Activated T-cell treated with anti-CD3 and anti-CD28 coated beads, Interleukin-2, amount 50 U/mL, for 24 hours (primary cell): ENCODE data around the gene MBD3L2.
A peak's percentile ranks its signal among the peaks of the same experiment; 100 is the strongest.
"Not testable (repeated sequence)": the region's sequence is repeated elsewhere in the genome, so short reads cannot be mapped to it uniquely, and the experiment has no call there.

ENCODE experiments used
- DNase-seq: peaks from one replicate; pipeline ENCODE4 v3.0.0-alpha.2; 2020
- H3K27ac Mint-ChIP-seq: 2 replicates; pipeline ENCODE4 v1.8.0; 2020; ENCODE audit warnings: mild to moderate bottlenecking, mixed read lengths
- H3K27me3 Mint-ChIP-seq: 2 replicates; pipeline ENCODE4 v1.8.0; 2020; ENCODE audit warnings: mixed read lengths
- H3K36me3 Mint-ChIP-seq: 2 replicates; pipeline ENCODE4 v1.8.0; 2020; ENCODE audit warnings: low read depth, mixed read lengths
- H3K4me1 Mint-ChIP-seq: 2 replicates; pipeline ENCODE4 v1.8.0; 2020; ENCODE audit warnings: low read depth, mixed read lengths
- H3K4me3 Mint-ChIP-seq: 2 replicates; pipeline ENCODE4 v1.8.0; 2020; ENCODE audit warnings: mild to moderate bottlenecking, moderate library complexity, mixed read lengths
- H3K9me3 Mint-ChIP-seq: 2 replicates; pipeline ENCODE4 v1.8.0; 2020; ENCODE audit warnings: mixed read lengths

Gene MBD3L2

DNA sequence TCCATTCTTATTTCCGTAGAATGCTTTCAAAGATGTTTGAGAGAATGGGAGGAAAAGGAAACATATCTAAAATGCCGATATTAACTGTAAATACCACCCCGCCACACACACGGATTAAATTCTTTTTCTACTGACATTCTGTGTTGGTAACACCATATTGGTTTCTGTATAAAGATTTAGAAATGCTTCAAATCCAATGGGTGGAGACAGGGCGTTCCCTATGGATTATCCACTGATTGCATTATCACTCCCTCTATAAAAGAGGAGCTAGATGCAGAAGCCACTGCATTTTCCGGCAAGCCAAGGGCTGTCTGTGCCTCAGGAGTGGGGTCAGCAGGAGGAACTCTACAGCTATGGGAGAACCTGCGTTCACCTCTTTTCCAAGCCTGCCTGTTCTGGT is at the start of gene MBD3L2:
Gene MBD3L2 (plus strand): TSS at position 301 of the 400 bp plus-strand sequence. CDS start 53 bp downstream, at position 354.
- not testable (repeated sequence) for H3K27me3 Mint-ChIP-seq, H3K36me3 Mint-ChIP-seq, H3K4me3 Mint-ChIP-seq, H3K27ac Mint-ChIP-seq, H3K4me1 Mint-ChIP-seq, H3K9me3 Mint-ChIP-seq, DNase-seq

GRCh38 chr19:6999933-7000332 is 49.2 kb upstream of the MBD3L2 start:
- H3K9me3 Mint-ChIP-seq: peaks cover 6% of the 10 kb centered on the region
- no peaks in the 10 kb centered on the region for H3K36me3 Mint-ChIP-seq
- DNase-seq: no peak
- no peak overlapping the region for H3K27ac Mint-ChIP-seq
- no peaks in the 10 kb centered on the region for H3K27me3 Mint-ChIP-seq
- peaks cover 19% of the 10 kb centered on the region for H3K4me1 Mint-ChIP-seq
- no peak overlapping the region for H3K4me3 Mint-ChIP-seq

DNA sequence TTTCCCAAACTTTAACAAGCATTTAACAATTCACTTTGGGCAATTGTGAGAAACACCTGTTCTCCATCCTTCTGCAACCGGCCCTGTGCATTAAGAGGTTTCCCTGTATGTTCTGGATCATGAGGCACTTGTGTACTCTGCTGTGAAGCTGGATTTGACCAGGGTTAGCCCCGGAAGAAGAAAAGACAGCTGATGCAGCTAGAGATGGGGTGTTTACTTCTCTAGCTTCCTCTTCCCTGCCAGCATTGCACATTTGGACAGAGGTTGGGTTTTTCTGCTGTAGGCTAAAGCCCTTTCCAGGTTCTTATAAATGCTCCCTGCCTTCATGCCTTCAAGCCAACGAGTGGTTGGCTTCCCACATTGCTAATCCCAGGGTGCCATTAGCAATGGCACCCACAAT is 48.8 kb upstream of the MBD3L2 start:
- H3K4me1 Mint-ChIP-seq: peaks cover 19% of the 10 kb centered on the region
- peaks cover 2% of the 10 kb centered on the region for H3K9me3 Mint-ChIP-seq
- H3K27me3 Mint-ChIP-seq: no peaks in the 10 kb centered on the region
- no peak overlapping the region for H3K4me3 Mint-ChIP-seq
- no peaks in the 10 kb centered on the region for H3K36me3 Mint-ChIP-seq
- no peak overlapping the region for H3K27ac Mint-ChIP-seq
- no peak for DNase-seq

DNA sequence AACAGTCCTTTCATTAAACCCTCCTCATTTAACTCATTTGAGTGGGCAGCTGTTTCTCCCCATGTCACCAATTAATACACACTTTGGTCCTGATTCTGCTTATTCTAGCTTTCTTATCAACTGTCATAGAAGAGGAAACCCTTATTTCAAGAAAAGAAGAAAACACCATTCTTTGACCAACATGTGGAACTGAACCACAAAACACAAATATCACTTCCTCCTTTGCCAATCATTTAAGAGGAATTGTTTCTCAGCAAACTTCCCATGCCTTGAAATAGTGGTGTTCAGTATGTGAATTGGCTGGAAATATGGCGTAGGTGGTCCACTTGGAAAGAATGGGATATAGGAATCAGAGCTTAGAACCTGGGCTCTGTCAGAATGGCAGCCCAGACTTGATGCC is 48.3 kb upstream of the MBD3L2 start:
- DNase-seq: no peak
- Mint-ChIP-seq H3K27me3 (no peaks in the 10 kb centered on the region), H3K27ac (no peak overlapping the region), H3K36me3 (no peaks in the 10 kb centered on the region), H3K9me3 (no peaks in the 10 kb centered on the region), H3K4me1 (peaks cover 19% of the 10 kb centered on the region), H3K4me3 (no peak overlapping the region)

DNA sequence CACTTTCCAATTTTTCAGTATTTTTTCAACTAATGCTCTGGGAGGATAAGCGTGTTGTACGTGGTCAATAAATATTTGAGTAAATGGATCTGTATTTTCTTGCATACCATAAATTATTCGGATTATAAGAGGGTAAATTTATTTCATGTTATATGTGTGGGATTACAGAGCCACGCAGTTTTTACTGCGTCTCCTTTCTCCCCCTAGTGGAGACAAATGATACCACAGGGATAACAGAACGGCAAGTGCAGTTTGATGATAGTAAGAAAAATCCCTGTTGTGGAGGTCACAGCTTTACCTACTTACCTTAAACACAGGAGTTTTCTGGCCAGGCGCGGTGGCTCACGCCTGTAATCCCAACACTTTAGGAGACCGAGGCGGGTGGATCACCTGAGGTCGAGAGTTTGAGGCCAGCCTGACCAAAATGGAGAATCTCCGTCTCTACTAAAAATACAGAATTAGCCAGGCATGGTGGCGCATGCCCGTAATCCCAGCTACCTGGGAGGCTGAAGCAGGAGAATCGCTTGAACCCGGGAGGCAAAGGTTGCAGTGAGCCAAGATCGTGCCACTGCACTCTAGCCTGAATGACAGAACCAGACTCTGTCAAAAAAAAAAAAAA is 44.7 kb upstream of the MBD3L2 start:
- Mint-ChIP-seq H3K27me3 (no peaks in the 10 kb centered on the region), H3K4me3 (no peak overlapping the region), H3K36me3 (no peaks in the 10 kb centered on the region), H3K9me3 (peaks cover 5% of the 10 kb centered on the region), H3K4me1 (peaks cover 33% of the 10 kb centered on the region), H3K27ac (no peak overlapping the region)
- DNase-seq: no peak

- H3K27ac Mint-ChIP-seq: no peak overlapping the region
- no peak overlapping the region for H3K4me3 Mint-ChIP-seq
- peaks cover 2% of the 10 kb centered on the region for H3K36me3 Mint-ChIP-seq
- peaks cover 46% of the 10 kb centered on the region for H3K4me1 Mint-ChIP-seq
- H3K27me3 Mint-ChIP-seq: no peaks in the 10 kb centered on the region
- peaks cover 9% of the 10 kb centered on the region for H3K9me3 Mint-ChIP-seq
- DNase-seq: no peak
Observed at GRCh38 chr19:7006135-7006704, 42.9 kb upstream of the MBD3L2 start.

- Mint-ChIP-seq H3K4me3 (no peak overlapping the region), H3K27me3 (no peaks in the 10 kb centered on the region), H3K4me1 (peaks cover 56% of the 10 kb centered on the region), H3K27ac (no peak overlapping the region), H3K9me3 (peaks cover 12% of the 10 kb centered on the region), H3K36me3 (peaks cover 2% of the 10 kb centered on the region)
- no peak for DNase-seq
Observed at GRCh38 chr19:7007859-7008258, 41.3 kb upstream of the MBD3L2 start.

- no peak overlapping the region for H3K4me3 Mint-ChIP-seq
- H3K4me1 Mint-ChIP-seq: peaks cover 65% of the 10 kb centered on the region
- DNase-seq: no peak
- no peaks in the 10 kb centered on the region for H3K27me3 Mint-ChIP-seq
- peak overlapping the region; percentile 83 for H3K27ac Mint-ChIP-seq
- H3K36me3 Mint-ChIP-seq: peaks cover 2% of the 10 kb centered on the region
- peaks cover 14% of the 10 kb centered on the region for H3K9me3 Mint-ChIP-seq
Observed at GRCh38 chr19:7010722-7011593, 38.2 kb upstream of the MBD3L2 start.

- DNase-seq: no peak
- Mint-ChIP-seq H3K27me3 (no peaks in the 10 kb centered on the region), H3K9me3 (peaks cover 9% of the 10 kb centered on the region), H3K27ac (peak overlapping the region; percentile 74), H3K36me3 (peaks cover 2% of the 10 kb centered on the region), H3K4me1 (peaks cover 46% of the 10 kb centered on the region), H3K4me3 (no peak overlapping the region)
Observed at GRCh38 chr19:7013678-7014077, 35.4 kb upstream of the MBD3L2 start.

- Mint-ChIP-seq H3K4me3 (no peak overlapping the region), H3K4me1 (peaks cover 9% of the 10 kb centered on the region), H3K27me3 (no peaks in the 10 kb centered on the region), H3K9me3 (peaks cover under 1% of the 10 kb centered on the region), H3K36me3 (no peaks in the 10 kb centered on the region), H3K27ac (no peak overlapping the region)
- no peak for DNase-seq
Observed at GRCh38 chr19:7018828-7019227, 30.3 kb upstream of the MBD3L2 start.

DNA sequence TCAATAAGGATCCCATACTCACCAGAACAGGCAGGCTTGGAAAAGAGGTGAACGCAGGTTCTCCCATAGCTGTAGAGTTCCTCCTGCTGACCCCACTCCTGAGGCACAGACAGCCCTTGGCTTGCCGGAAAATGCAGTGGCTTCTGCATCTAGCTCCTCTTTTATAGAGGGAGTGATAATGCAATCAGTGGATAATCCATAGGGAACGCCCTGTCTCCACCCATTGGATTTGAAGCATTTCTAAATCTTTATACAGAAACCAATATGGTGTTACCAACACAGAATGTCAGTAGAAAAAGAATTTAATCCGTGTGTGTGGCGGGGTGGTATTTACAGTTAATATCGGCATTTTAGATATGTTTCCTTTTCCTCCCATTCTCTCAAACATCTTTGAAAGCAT is 27.8 kb upstream of the MBD3L2 start, which contains the start of gene MBD3L2B:
Gene MBD3L2B (minus strand): TSS at position 101 of the 400 bp plus-strand sequence. CDS start 34 bp downstream, at position 67.
- H3K27me3 Mint-ChIP-seq, H3K36me3 Mint-ChIP-seq, H3K27ac Mint-ChIP-seq, H3K9me3 Mint-ChIP-seq, DNase-seq, H3K4me3 Mint-ChIP-seq, H3K4me1 Mint-ChIP-seq: not testable (repeated sequence)

DNA sequence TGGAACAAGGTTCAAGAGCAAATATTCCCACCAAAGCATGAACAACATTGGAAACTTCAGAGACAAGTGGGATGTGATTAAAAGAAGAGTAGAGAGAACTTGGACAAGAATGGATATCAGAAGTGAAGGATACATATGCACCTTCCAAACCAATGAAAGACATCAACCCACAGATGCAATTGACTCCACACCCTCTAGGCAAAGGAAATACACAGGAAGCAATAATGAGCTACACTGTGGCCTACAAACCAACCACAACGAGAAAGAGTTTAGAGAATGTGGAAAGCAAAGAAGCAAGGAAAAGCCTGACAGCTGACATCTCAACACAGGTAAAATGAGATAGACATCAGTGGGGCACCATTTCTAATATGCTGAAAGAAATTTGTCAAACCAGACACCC is 20.3 kb upstream of the MBD3L2 start:
- H3K4me1 Mint-ChIP-seq, H3K27ac Mint-ChIP-seq, DNase-seq, H3K27me3 Mint-ChIP-seq, H3K4me3 Mint-ChIP-seq, H3K9me3 Mint-ChIP-seq, H3K36me3 Mint-ChIP-seq: not testable (repeated sequence)

- not testable (repeated sequence) for H3K27me3 Mint-ChIP-seq, H3K4me3 Mint-ChIP-seq, H3K9me3 Mint-ChIP-seq, H3K27ac Mint-ChIP-seq, H3K36me3 Mint-ChIP-seq, H3K4me1 Mint-ChIP-seq, DNase-seq
Observed at GRCh38 chr19:7030278-7030677, 18.8 kb upstream of the MBD3L2 start, which contains the start of gene MBD3L5. Gene MBD3L5 (plus strand): TSS chr19:7030578. CDS start chr19:7030612, 34 bp downstream.

- not testable (repeated sequence) for DNase-seq, H3K4me1 Mint-ChIP-seq, H3K9me3 Mint-ChIP-seq, H3K27me3 Mint-ChIP-seq, H3K27ac Mint-ChIP-seq, H3K36me3 Mint-ChIP-seq, H3K4me3 Mint-ChIP-seq
Observed at GRCh38 chr19:7040079-7040478, 9.0 kb upstream of the MBD3L2 start, which contains the start of gene MBD3L4. Gene MBD3L4 (minus strand): TSS chr19:7040179. CDS start chr19:7040144, 35 bp downstream.

DNA sequence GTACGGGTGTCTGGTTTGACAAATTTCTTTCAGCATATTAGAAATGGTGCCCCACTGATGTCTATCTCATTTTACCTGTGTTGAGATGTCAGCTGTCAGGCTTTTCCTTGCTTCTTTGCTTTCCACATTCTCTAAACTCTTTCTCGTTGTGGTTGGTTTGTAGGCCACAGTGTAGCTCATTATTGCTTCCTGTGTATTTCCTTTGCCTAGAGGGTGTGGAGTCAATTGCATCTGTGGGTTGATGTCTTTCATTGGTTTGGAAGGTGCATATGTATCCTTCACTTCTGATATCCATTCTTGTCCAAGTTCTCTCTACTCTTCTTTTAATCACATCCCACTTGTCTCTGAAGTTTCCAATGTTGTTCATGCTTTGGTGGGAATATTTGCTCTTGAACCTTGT is 7.6 kb upstream of the MBD3L2 start:
- not testable (repeated sequence) for H3K4me1 Mint-ChIP-seq, H3K27me3 Mint-ChIP-seq, H3K36me3 Mint-ChIP-seq, DNase-seq, H3K4me3 Mint-ChIP-seq, H3K9me3 Mint-ChIP-seq, H3K27ac Mint-ChIP-seq
